HG02798 (cell line): ENCODE results near the gene TEK.
"Not testable (repeated sequence)": the region's sequence is repeated elsewhere in the genome, so short reads cannot be mapped to it uniquely, and the experiment has no call there.

Source experiments
- ATAC-seq: cut with Tn5 transposase; IDR thresholded peaks from one replicate; pipeline ENCODE4 v1.9.1; 2021; ENCODE audit warnings: mild to moderate bottlenecking; ENCODE audit not compliant: unreplicated experiment, poor library complexity

The TEK gene

DNA sequence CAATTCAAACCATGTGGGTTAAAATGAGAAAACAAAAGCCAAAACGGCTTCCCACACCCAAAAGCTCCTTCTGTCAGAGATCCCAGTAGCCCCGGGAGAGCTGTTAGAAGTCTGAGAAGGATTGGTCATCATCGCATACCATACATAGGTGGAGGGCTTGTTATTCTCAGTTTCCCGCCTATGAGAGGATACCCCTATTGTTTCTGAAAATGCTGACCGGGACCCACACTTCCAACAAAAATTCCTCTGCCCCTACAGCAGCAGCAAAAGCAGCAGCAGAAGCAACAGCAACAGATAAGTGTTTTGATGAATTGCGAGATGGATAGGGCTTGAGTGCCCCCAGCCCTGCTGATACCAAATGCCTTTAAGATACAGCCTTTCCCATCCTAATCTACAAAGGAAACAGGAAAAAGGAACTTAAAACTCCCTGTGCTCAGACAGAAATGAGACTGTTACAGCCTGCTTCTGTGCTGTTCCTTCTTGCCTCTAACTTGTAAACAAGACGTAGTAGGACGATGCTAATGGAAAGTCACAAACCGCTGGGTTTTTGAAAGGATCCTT is at the start of gene TEK:
Gene TEK (plus strand): TSS at position 245 of the 561 bp plus-strand sequence. CDS start 366 bp downstream, outside the sequence.
- ATAC-seq: no peak

DNA sequence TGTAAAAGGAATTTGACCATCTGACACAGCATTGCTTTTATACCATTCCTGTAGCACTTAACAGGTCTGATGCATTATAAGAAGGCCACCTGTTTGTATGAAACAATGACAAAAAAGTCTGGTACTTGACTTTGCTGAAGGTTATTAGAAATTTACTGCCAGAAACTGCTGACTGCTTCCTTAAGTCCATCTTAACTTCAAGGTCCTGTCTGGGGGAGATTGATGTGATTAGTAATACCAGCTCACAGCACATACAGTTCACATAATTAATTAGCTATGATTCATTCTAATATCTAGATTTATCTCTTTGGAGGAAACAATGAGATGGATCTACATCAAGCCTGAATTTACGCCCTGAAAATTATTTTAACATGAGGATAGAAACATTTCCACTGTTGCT is 49.6 kb upstream of the TEK start:
- ATAC-seq: no peak

DNA sequence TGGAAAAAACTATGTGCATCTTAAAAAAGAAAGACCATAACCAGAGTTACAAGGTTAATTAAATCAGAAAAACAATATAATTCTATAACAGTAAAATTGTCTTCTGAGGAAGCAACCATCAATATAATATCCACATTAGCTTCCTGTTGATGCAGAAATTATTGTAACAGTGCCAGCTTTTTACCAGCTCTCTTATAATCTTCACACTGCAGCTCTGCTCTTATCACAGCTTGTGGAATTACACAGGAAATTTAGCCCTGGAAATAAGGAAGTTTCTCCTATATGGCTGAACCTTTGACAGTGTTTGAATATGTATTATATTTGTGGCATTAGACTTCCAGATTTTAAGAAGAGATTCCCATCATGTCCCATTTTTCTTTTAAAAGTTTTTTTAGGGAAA is 49.1 kb upstream of the TEK start:
- ATAC-seq: no peak

DNA sequence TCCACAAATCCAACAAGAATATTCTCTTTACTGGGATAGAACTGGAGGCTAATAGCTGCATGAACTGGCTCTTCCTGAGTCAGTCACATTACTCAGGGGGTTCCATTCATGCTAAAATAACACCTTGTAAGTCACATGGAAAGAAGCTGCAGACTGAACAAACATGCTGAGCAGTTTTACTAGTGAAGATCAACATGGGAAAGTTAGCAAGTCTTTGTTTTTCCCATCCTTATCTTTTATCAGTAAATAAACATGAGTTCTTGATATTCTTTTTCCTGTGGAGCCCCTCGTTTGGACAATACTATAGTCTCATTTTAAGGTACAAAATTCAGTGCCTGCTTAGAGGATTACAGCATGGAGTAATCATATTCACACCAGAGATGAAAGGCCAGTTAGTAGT is 43.7 kb upstream of the TEK start:
- no peak for ATAC-seq

DNA sequence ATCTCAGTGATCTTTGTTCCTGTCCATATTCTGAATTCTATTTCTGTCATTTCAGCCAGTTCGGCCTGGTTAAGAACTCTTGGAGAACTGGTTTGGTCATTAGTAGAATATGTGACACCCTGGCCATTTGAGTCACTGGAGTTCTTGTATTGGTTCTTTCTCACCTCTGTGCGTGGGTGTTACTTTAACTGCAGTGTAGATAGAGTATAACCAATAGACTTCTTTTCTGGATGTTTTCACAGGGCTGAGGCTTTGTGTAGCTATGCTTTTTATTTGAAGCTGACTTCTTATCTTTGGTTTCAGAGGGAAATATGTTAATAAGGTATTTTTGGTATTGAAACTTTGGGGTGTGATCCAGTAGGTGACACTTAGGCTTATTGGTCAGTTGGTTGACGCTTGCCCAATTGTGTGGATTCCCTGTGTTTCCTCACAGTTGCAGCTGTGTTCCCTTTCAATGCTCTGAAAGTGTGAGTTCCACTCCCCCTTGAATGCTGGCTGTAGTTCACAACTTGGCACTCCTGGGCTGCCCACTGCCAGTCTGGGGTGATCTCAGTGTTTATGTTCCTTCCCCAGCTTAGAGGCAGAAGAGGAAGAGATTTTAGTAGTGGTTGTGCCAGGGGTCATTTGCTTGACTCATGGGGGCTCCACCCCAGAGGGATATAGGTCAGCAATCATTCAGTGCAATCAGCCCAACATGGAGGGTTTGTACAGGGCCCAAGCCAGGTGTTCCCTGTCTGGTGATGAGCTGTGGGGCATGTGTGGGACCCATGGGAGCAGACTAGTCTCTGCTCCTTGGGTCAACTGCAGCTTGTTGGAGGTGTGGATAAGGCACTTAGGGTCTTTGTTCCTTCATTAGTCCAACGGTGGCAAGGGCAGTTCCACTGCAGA is 34.9 kb upstream of the TEK start:
- no peak for ATAC-seq

DNA sequence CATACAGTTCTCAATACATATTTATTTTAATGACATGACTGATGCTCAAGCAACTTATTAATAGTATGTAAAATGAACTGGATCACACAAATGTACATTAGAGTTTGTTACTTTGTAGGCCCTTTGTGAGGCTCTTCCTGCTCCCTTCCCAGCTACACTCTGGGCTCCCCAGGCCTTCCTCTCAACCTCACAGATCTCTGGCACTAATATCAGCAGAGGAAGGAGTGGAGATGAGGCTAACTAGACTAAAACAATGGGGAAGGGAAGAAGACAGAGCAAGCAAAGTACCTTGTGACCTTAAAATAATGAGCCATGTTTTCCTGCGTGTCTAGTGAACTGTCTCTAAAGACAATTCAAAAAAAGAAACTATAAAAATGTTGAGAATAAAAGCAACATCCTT is 30.3 kb upstream of the TEK start:
- ATAC-seq: no peak

DNA sequence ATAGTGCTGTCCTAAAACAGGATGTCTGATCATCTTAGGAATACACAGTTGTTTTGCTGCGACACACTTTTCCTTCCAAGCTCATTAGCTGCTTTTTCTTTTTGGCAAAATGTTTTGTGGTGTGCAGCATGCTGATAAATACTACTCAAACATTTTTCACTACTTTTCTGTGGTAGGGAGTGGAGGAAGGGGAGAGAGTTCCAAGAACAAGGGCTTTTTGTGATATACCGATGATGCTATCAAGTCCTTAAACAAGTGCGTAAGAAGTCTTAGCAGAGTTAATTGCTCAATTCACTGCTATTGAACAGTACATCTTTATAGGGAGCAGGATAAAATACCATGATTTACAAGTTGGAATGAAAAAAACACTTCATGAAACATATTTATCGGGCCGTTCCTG is 23.6 kb upstream of the TEK start:
- no peak for ATAC-seq

DNA sequence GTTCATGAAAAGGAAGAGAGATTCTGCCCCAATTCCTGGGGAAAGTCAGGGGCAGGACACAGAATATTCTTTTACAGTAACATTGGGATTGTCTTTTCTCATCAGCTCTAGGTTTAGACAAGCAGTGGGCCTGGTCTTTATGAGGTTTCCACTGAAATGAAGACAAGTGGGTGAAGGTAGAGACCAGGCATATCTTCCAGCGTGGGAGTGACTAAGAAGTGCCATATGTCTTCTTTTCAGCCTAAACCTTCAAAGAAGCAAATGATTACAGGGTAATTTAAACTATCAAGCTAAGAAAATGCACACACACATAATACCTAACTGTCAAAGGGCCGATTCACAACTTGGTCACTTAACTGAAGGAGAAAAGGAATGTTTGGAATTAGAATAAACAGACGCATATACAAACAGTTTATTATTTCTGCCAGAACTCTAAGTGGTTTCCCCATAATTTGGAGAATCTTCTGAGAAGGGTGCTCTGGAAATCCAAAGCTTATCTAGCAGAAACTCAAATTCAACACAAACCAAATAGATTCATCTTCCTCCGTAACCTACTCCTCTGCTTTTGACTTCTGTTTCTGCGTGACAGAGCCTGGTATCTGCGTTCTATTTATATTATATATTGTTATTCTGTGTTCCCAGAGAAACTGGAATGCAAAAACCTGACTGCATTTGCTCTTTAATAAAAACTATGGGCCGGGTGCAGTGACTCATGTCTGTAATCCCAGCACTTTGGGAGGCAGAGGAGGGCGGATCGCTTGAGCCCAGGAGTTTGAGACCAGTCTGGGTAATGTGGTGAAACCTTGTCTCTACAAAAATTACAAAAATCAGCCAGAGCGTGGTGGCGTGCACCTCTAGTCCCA is 22.0 kb upstream of the TEK start:
- no peak for ATAC-seq

DNA sequence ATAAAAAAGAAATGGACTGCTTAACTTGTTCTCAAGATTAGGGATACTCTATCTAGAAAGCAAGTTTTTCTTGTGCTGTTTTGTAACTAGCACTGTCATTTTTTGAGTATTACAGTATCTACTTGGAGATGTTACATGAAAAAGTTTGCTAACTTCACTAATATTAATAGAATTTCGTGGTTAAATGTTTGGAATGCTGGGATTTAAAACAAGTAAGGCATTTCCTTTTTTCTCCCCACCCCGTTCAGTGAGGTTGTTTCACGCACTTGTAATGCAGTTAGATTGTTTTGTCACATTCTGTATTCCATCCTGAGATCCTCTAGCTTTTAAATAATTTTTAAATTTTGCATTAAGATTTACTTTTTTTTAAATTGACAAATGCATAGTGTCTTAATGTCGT is 20.0 kb upstream of the TEK start:
- no peak for ATAC-seq

DNA sequence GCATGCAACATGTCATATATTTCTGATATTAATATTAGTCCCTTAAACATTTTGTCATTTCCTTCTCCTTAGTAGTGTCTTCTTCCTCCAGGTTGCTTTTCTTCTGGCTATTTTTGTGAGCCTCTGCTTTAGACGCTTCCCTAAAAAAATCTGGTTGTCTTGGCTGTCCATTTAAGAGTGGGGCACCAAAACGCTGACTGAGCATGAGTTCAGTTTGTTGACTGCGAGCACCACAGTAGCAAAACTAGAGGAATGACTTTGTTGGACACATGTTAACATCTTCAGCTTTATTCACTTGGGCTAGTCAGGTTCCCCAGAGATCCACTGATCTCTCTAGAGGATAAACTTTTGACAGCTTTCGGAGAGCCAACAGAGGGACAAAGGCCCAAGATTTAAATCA is 19.3 kb upstream of the TEK start:
- ATAC-seq: no peak

DNA sequence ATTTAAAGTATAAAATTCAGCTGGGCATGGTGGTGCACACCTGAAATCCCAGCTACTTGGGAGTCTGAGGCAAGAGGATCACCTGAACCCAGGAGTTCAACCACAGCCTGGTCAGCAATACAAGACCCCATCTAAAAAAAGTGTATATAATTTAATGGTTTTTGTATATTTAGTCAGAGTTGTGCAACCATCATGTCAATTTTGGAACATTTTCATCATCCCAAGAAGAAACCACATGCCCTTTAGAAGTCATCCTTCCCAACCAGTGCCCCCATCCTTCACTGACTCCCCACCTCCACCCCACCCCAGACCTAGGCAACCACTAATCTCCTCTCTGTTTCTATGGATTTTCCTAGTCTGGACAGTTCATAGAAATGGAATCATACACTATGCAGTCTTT is 18.8 kb upstream of the TEK start:
- ATAC-seq: no peak

DNA sequence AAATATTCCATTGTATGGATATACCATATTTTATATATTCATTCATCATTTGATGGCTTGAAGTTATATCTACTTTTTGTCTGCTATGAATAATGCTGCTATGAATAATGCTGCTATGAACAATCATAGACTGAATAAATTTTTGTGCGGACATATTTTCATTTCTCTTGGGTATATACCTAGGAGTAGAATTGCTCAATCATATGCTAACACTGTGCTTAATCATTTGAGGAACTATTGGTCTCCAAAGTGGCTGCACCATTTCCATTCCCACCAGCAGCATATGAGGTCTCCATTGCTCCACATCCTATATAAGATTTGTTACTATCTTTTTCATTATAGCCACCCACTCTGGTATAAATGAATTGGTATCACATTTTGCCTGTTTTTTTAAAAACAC is 18.3 kb upstream of the TEK start:
- no peak for ATAC-seq

DNA sequence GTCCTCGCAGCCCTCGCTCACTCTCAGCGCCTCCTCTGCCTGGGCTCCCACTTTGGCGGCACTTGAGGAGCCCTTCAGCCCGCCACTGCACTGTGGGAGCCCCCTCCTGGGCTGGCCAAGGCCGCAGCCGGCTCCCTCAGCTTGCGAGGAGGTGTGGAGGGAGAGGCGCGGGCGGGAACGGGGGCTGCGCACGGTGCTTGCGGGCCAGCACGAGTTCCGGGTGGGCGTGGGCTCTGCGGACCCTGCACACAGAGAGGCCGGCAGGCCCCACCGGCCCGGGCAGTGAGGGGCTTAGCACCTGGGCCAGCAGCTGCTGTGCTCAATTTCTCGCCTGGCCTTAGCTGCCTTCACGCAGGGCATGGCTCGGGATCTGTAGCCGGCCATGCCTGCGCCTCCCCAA is 16.5 kb upstream of the TEK start:
- ATAC-seq: not testable (repeated sequence)

DNA sequence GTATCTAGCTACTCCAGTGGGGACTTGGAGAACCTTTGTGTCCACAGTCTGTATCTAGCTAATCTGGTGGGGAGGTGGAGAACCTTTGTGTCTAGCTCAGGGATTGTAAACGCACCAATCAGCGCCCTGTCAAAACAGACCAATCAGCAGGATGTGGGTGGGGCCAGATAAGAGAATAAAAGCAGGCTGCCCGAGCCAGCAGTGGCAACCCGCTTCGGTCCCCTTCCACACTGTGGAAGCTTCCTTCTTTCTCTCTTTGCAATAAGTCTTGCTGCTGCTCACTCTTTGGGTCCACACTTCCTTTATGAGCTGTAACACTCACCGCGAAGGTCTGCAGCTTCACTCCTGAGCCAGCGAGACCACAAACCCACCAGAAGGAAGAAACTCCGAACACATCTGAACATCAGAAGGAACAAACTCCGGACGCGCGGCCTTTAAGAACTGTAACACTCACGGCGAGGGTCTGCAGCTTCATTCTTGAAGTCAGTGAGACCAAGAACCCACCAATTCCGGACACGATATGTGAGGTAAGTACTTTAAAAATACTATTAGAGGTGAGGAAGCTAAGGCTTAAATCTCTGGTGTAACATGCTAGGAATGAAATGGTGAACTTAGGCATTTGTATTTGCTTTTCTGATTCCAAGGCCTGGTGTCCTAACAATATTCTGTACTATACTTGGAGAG is 15.5 kb upstream of the TEK start:
- ATAC-seq: not testable (repeated sequence)

DNA sequence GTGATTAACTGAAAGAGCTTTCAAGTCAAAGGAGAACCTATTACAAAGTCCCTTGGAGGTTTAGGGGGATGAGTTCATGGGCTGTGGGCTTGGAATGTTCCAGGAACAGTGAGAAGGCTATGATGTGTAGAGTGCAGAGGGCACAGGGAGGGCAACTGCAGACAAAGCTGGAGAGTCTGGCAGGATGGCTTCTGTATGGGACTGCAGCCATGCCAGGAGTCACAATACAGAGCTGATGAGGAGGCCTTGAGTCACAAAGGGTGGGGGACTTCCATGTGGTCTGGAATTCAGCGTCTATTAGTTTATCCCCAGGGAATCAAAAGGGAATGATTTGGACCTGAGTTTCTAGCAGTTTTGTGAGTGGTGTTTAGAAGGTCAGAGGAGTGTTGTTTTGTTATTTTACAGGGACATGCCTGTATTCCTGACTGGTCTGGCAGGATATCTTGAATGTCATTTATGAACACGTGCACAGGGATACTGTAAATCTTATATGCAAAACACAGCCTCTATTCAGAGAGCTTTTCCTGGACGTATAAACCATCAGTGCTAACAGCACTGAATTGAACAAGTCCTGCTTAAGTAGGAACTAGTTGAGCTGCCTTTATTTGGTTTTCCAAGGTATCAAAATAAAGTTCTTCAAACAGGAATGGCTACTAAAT is 14.3 kb upstream of the TEK start:
- no peak for ATAC-seq

DNA sequence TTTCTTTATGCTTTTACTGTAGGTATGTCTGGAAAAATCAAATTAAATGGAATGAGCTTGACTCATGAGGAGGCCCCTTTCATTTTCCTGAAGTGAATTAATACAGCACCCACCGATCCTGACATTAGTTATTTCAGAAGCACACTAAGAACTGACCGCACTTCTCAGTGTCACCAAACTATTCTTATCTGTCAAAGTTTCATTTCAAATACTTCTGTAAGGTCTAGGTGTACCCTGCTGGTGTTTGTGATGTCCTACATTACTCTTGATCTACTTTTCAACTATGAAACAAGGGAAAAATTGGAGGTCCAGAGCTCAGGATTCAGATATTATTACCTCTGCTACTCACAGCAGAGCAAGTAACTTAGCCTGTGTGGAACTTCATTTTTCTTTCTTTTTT is 1.8 kb upstream of the TEK start:
- ATAC-seq: no peak

DNA sequence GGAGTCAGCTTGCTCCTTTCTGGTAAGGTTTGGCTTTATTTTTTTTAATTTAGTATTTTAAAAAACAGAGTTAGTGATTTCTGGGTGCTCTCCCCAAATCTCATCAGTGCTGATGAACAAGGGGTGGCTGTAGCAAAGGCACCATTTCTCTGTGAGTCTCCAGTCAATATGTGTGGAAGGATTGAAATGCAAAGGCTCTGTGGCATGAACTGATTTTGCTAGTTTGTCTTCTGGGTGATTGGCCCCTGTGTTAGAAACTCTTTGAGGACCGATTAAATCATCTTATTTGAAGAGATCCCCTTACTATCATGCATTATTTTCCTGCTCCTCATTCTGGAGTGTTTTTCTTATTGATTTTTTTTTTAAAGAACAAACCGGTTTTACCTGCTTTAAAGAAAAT is 596 bp downstream of the TEK start:
- no peak for ATAC-seq

DNA sequence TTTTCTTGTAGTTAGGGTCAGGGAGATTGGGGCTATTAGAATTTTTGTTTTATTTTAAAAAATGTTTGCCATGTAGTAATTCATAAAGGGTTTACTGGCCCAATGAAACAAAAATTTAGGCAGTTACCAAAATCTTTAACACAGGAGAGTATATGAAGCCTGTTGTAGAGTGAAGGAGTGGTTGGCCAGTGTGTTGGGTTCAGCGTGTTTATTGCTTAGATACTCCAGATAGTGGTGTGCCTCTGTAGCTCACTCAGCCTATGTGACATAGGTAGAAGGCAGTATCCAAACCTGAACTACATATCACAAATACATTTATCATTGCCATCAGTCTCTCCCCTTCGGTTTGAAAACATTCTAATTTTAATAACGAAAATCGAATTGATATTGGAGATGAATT is 1.2 kb downstream of the TEK start:
- no peak for ATAC-seq

DNA sequence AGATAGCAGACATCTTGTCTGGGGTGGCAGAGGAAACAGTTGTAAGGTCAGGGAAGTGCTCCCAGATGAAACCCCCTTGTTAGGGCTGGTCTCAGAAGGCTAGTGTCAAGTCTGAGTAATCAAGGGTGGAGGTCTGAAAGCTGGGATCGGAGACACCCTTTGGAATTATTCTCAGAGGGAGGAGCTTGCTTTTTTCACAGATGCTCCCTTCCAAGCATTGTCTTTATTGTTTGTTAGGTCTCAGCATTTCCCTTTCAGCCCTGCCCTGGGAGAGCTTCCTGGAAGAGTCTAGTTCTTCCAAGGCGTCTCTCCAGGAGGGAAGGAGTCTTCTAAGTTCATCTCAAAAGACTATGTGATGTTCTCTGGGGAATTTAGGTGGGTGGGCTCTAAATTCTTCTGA is 3.2 kb downstream of the TEK start:
- no peak for ATAC-seq

DNA sequence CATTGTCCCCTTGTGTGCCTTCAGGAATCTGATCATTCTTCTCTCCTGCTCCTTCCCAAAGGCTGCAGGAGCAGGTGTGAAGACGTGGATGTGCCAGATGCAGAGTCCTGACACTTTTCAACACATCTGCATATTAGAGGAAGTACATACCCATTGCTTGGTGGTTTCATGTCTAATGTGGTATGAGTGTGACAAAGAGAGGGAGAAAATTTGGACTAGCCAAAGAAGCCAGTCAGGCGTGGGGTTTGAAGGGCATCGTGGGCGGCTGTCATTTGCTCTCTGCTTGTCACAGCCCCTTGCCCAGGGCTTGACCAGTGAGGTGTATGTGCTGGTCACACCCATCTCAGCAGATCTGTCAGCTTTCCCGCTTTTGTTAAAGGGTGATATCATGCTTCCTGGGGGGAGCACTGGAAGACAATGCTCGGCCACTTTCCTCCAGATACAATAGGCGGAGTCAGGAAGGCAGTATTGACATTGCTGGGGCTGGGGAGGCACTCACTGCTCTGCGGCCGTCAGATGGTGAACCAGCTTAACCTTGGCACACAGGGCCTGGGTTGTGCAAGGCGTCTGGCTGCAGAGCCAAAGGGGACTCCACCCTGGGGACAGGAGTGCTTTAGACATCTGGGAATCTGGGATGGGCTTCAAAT is 8.6 kb downstream of the TEK start:
- no peak for ATAC-seq
